ENCODE data around the gene RHBDL1.
A peak's percentile ranks its signal among the peaks of the same experiment; 100 is the strongest.

The RHBDL1 gene

DNA sequence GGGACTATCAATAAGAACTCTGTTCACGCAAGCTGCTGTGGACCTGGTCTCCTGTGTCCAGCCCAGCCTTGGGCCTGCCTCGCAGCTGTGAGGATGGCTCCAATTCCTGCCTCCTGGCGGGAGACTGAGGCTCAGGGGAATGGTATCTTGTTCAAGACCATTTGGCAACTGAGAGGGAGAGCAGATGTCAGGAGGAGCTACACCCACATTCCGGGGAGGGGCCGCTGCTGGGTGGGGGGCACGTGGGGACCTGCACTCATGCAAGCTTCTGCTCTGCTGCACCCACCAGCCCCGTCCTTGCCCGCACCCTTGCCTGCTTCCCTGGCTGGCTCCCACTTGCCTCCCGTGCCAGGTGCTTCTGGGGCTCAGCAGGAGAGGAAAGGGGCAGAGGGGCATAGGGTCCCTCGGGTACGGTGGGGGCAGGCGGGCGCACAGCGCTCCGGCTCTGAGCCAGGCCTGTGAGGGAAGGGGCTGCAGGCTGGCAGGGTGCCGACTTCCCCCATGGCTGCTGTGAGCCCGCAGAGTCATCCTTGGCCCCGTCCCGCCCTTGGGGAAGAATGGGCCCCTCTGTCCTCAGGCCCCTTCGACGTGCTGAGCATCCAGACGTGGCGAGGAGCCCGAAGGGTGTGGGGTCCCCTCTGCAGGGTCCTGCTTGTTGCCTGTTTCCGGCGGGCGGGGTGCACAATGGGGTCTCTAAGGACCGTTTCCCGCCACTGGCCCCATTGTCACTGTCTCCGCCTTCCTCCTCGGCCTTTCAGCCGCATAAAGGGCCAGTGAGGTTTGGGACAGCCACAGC is 42.2 kb downstream of the RHBDL1 start:
- Histone ChIP-seq H3K27ac (ENCODE audit: extremely low read depth, low read depth, low read length) (no peak overlapping the region), H3K9me3 (ENCODE audit: control insufficient read depth, insufficient read depth, low read depth, low read length) (no peaks in the 10 kb centered on the region), H3K4me1 (ENCODE audit: control insufficient read depth, insufficient read depth, low read length) (peaks cover 13% of the 10 kb centered on the region), H3K4me3 (ENCODE audit: low read depth, low read length) (no peak overlapping the region), H3K36me3 (ENCODE audit: control insufficient read depth in 2 of 2, insufficient read depth in 1 of 2, low read length in 2 of 2) (peaks cover 0 to 8% of the 10 kb centered on the region in 2 experiments; a peak in 1 of 3 replicates)
- POLR2A ChIA-PET: interaction anchor here (1.0 to 1.7 kb wide), 3 partner anchors 7 to 71 kb away, joined by 3 to 8 read pairs (median 4); partner anchors contain the start of genes CHTF18 and RPUSD1
- CTCF ChIA-PET: interaction anchor here (5.7 kb wide), 1 partner anchor 69 kb away, joined by 34 read pairs; the partner anchor contains the start of genes CHTF18 and RPUSD1
- TF ChIP-seq ZNF791 (tag by site-specific recombination; IDR thresholded peaks at IDR 0.05): no peak
- no peak for TF ChIP-seq GLI4 (tag by site-specific recombination; IDR thresholded peaks at IDR 0.05)
- no peak for TF ChIP-seq ZNF175 (tag by site-specific recombination; IDR thresholded peaks at IDR 0.05)
- TF ChIP-seq, protein P1, sequence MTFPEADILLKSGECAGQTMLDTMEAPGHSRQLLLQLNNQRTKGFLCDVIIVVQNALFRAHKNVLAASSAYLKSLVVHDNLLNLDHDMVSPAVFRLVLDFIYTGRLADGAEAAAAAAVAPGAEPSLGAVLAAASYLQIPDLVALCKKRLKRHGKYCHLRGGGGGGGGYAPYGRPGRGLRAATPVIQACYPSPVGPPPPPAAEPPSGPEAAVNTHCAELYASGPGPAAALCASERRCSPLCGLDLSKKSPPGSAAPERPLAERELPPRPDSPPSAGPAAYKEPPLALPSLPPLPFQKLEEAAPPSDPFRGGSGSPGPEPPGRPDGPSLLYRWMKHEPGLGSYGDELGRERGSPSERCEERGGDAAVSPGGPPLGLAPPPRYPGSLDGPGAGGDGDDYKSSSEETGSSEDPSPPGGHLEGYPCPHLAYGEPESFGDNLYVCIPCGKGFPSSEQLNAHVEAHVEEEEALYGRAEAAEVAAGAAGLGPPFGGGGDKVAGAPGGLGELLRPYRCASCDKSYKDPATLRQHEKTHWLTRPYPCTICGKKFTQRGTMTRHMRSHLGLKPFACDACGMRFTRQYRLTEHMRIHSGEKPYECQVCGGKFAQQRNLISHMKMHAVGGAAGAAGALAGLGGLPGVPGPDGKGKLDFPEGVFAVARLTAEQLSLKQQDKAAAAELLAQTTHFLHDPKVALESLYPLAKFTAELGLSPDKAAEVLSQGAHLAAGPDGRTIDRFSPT (tag by site-specific recombination; IDR thresholded peaks at IDR 0.05): peak; percentile 82

DNA sequence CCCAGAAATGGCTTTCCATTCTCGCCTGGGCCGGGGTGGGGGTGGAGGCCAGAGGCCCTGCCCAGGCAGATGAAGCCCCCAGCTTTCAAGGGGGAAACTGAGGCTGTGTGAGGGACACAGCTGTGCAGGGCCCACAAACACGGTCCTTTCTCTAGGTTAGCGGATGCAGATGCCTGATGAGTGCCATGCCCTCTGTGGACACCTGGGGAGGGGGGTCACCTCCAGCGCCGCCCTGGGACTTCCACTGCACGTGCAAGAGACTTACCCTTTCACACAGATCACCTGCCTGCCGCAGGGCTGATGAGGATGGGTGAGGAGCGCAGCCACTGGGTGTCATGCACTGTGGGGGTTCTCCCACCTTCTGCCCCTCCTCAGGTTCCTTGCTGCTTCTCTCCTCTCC is 42.9 kb downstream of the RHBDL1 start:
- H3K4me1 ChIP-seq (ENCODE audit: control insufficient read depth, insufficient read depth, low read length): peaks cover 13% of the 10 kb centered on the region
- H3K36me3 ChIP-seq (ENCODE audit: control insufficient read depth in 2 of 2, insufficient read depth in 1 of 2, low read length in 2 of 2): peaks cover 0 to 12% of the 10 kb centered on the region in 2 experiments; a peak in 1 of 3 replicates
- no peak overlapping the region for H3K4me3 ChIP-seq (ENCODE audit: low read depth, low read length)
- H3K27ac ChIP-seq (ENCODE audit: extremely low read depth, low read depth, low read length): no peak overlapping the region
- POLR2A ChIA-PET: no interaction called here
- TF ChIP-seq, protein P2, sequence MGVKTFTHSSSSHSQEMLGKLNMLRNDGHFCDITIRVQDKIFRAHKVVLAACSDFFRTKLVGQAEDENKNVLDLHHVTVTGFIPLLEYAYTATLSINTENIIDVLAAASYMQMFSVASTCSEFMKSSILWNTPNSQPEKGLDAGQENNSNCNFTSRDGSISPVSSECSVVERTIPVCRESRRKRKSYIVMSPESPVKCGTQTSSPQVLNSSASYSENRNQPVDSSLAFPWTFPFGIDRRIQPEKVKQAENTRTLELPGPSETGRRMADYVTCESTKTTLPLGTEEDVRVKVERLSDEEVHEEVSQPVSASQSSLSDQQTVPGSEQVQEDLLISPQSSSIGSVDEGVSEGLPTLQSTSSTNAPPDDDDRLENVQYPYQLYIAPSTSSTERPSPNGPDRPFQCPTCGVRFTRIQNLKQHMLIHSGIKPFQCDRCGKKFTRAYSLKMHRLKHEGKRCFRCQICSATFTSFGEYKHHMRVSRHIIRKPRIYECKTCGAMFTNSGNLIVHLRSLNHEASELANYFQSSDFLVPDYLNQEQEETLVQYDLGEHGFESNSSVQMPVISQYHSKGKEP (tag by site-specific recombination; IDR thresholded peaks at IDR 0.05): no peak
- TF ChIP-seq ZNF621 (tag by site-specific recombination; IDR thresholded peaks at IDR 0.05) (no peak), ZNF433 (tag by site-specific recombination; IDR thresholded peaks at IDR 0.05; ENCODE audit: low read depth) (no peak), ZNF677 (tag by site-specific recombination; IDR thresholded peaks at IDR 0.05) (no peak), ZNF10 (tag by site-specific recombination; IDR thresholded peaks at IDR 0.05) (no peak), ZNF514 (tag by site-specific recombination; IDR thresholded peaks at IDR 0.05) (no peak), ZNF768 (tag by site-specific recombination; IDR thresholded peaks at IDR 0.05) (no peak), ZNF391 (tag by site-specific recombination; IDR thresholded peaks at IDR 0.05; ENCODE audit: borderline replicate concordance, low read depth) (no peak), ZNF624 (tag by site-specific recombination; IDR thresholded peaks at IDR 0.05) (no peak), ZNF366 (tag by site-specific recombination; conservative IDR thresholded peaks at IDR 0.05) (no peak), ZFHX2 (tag by site-specific recombination; conservative IDR thresholded peaks at IDR 0.05) (no peak), ZNF266 (tag by site-specific recombination; IDR thresholded peaks at IDR 0.05; ENCODE audit: low read depth) (no peak)
- TF ChIP-seq, protein P3, sequence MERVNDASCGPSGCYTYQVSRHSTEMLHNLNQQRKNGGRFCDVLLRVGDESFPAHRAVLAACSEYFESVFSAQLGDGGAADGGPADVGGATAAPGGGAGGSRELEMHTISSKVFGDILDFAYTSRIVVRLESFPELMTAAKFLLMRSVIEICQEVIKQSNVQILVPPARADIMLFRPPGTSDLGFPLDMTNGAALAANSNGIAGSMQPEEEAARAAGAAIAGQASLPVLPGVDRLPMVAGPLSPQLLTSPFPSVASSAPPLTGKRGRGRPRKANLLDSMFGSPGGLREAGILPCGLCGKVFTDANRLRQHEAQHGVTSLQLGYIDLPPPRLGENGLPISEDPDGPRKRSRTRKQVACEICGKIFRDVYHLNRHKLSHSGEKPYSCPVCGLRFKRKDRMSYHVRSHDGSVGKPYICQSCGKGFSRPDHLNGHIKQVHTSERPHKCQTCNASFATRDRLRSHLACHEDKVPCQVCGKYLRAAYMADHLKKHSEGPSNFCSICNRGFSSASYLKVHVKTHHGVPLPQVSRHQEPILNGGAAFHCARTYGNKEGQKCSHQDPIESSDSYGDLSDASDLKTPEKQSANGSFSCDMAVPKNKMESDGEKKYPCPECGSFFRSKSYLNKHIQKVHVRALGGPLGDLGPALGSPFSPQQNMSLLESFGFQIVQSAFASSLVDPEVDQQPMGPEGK (tag by site-specific recombination; IDR thresholded peaks at IDR 0.05): no peak
- TF ChIP-seq, protein P4, sequence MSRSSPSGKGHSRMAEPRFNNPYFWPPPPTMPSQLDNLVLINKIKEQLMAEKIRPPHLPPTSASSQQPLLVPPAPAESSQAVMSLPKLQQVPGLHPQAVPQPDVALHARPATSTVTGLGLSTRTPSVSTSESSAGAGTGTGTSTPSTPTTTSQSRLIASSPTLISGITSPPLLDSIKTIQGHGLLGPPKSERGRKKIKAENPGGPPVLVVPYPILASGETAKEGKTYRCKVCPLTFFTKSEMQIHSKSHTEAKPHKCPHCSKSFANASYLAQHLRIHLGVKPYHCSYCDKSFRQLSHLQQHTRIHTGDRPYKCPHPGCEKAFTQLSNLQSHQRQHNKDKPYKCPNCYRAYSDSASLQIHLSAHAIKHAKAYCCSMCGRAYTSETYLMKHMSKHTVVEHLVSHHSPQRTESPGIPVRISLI (tag by site-specific recombination; IDR thresholded peaks at IDR 0.05): no peak
- TF ChIP-seq, protein P5, sequence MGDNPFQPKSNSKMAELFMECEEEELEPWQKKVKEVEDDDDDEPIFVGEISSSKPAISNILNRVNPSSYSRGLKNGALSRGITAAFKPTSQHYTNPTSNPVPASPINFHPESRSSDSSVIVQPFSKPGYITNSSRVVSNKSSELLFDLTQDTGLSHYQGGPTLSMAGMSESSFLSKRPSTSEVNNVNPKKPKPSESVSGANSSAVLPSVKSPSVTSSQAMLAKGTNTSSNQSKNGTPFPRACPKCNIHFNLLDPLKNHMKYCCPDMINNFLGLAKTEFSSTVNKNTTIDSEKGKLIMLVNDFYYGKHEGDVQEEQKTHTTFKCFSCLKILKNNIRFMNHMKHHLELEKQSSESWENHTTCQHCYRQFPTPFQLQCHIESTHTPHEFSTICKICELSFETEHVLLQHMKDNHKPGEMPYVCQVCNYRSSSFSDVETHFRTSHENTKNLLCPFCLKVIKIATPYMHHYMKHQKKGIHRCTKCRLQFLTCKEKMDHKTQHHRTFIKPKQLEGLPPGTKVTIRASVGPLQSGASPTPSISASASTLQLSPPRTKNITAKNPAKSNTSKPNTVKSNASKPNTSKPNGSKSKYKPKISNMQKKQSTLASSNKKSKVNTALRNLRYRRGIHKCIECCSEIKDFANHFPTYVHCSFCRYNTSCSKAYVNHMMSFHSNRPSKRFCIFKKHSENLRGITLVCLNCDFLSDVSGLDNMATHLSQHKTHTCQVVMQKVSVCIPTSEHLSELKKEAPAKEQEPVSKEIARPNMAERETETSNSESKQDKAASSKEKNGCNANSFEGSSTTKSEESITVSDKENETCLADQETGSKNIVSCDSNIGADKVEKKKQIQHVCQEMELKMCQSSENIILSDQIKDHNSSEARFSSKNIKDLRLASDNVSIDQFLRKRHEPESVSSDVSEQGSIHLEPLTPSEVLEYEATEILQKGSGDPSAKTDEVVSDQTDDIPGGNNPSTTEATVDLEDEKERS (tag by site-specific recombination; IDR thresholded peaks at IDR 0.05): no peak
- TF ChIP-seq, protein P6, sequence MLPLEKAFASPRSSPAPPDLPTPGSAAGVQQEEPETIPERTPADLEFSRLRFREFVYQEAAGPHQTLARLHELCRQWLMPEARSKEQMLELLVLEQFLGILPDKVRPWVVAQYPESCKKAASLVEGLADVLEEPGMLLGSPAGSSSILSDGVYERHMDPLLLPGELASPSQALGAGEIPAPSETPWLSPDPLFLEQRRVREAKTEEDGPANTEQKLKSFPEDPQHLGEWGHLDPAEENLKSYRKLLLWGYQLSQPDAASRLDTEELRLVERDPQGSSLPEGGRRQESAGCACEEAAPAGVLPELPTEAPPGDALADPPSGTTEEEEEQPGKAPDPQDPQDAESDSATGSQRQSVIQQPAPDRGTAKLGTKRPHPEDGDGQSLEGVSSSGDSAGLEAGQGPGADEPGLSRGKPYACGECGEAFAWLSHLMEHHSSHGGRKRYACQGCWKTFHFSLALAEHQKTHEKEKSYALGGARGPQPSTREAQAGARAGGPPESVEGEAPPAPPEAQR (tag by site-specific recombination; IDR thresholded peaks at IDR 0.05): no peak
- CTCF ChIA-PET: interaction anchor here (0.8 to 5.7 kb wide), 2 partner anchors 68 to 337 kb away, joined by 3 to 34 read pairs; partner anchors contain the start of genes CHTF18 and RPUSD1
- H3K9me3 ChIP-seq (ENCODE audit: control insufficient read depth, insufficient read depth, low read depth, low read length): no peaks in the 10 kb centered on the region
